Measurements from ENCODE around the gene SHROOM3. TPM values are rescaled to one million over a fixed set of nuclear protein-coding genes. Genes with fewer than 3 reads are reported as not detected.

The SHROOM3 gene
- total RNA-seq, 2 donors from 2014 or later = 18.1 to 21.8 TPM

DNA sequence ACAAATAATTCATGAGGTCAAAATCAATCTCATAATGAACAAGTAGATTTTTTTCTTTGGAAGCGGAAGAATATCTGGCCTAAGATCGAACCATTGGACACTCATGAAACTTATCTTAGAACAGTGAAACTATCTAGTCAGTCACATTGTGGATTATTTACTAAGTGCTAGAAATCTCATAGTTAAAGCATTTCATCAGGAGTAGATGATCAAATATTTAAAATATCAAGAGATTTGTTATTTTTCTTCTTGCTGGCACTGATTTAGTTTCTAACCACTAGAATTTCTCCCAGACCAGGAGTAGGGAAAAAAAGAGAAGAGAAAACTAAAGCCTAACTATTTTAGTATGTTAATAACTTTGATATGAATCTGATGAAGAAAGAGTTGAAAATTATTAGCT lies 105.5 kb downstream of the SHROOM3 start:
- TF ChIP-seq, protein P1, sequence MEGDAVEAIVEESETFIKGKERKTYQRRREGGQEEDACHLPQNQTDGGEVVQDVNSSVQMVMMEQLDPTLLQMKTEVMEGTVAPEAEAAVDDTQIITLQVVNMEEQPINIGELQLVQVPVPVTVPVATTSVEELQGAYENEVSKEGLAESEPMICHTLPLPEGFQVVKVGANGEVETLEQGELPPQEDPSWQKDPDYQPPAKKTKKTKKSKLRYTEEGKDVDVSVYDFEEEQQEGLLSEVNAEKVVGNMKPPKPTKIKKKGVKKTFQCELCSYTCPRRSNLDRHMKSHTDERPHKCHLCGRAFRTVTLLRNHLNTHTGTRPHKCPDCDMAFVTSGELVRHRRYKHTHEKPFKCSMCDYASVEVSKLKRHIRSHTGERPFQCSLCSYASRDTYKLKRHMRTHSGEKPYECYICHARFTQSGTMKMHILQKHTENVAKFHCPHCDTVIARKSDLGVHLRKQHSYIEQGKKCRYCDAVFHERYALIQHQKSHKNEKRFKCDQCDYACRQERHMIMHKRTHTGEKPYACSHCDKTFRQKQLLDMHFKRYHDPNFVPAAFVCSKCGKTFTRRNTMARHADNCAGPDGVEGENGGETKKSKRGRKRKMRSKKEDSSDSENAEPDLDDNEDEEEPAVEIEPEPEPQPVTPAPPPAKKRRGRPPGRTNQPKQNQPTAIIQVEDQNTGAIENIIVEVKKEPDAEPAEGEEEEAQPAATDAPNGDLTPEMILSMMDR (conservative IDR thresholded peaks at IDR 0.05) = no peak
- no peaks in the 10 kb centered on the region for H3K27me3 ChIP-seq (ENCODE audit: control insufficient read depth, insufficient read depth, low read length, poor library complexity, severe bottlenecking)
- H3K9me3 ChIP-seq (ENCODE audit: control insufficient read depth, low read length) = no peaks in the 10 kb centered on the region
- no peaks in the 10 kb centered on the region for H3K36me3 ChIP-seq (ENCODE audit: control insufficient read depth, insufficient read depth, low read length)
- Mint-ChIP-seq H3K4me3 (no peak overlapping the region), H3K36me3 (ENCODE audit: low read depth) (no peaks in the 10 kb centered on the region), H3K27me3 (ENCODE audit: insufficient read depth) (no peaks in the 10 kb centered on the region), H3K4me1 (peaks cover 14% of the 10 kb centered on the region), H3K9me3 (peaks cover 3% of the 10 kb centered on the region), H3K27ac (no peak overlapping the region)
- 97 to 100% methylated on average over 2 of the region's 2 CpGs for WGBS, 2 experiments (ENCODE audit: insufficient coverage in 1 of 2, insufficient read length in 1 of 2)
- H3K4me3 ChIP-seq (ENCODE audit: low read length) = no peak overlapping the region
- H3K4me1 ChIP-seq (ENCODE audit: control insufficient read depth, insufficient read depth, low read length) = peaks cover 6% of the 10 kb centered on the region
- peak overlapping the region; percentile 24 for H3K27ac ChIP-seq (ENCODE audit: low read depth, low read length)
- no peak for DNase-seq
- no peak overlapping the region for H3K9ac ChIP-seq (ENCODE audit: extremely low read depth, low read length, poor library complexity, severe bottlenecking)

DNA sequence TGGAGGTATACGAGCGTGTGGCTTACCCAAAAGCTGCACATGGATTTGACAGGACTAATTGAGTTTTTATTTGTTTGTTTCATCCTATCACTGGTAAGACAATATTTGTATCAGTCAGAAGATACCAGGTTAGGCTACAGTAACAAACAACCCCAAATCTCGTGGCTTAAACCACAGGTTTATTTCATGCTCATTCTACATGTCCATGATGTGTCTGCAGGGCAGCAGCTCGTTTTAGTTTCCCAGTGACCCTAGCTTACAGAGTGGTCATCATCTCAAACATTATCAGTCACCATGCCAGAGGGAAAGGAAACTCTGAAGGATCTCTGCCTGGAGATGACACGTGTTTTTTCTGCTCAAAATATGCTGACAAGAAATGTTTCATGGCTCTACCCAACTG lies 108.3 kb downstream of the SHROOM3 start:
- H3K4me3 Mint-ChIP-seq = no peak overlapping the region
- H3K27me3 ChIP-seq (ENCODE audit: control insufficient read depth, insufficient read depth, low read length, poor library complexity, severe bottlenecking) = no peaks in the 10 kb centered on the region
- H3K36me3 Mint-ChIP-seq (ENCODE audit: low read depth) = no peaks in the 10 kb centered on the region
- H3K9ac ChIP-seq (ENCODE audit: extremely low read depth, low read length, poor library complexity, severe bottlenecking) = no peak overlapping the region
- no peaks in the 10 kb centered on the region for H3K9me3 ChIP-seq (ENCODE audit: control insufficient read depth, low read length)
- peaks cover 3% of the 10 kb centered on the region for H3K9me3 Mint-ChIP-seq
- peaks cover 25% of the 10 kb centered on the region for H3K4me1 Mint-ChIP-seq
- no peaks in the 10 kb centered on the region for H3K36me3 ChIP-seq (ENCODE audit: control insufficient read depth, insufficient read depth, low read length)
- no peak overlapping the region for H3K27ac ChIP-seq (ENCODE audit: low read depth, low read length)
- no peak overlapping the region for H3K27ac Mint-ChIP-seq
- TF ChIP-seq, protein P1 (conservative IDR thresholded peaks at IDR 0.05) = no peak
- no peak overlapping the region for H3K4me3 ChIP-seq (ENCODE audit: low read length)
- no peak for DNase-seq
- WGBS, 2 experiments (ENCODE audit: insufficient coverage in 1 of 2, insufficient read length in 1 of 2) = 90 to 96% methylated on average over 5 of the region's 5 CpGs
- no peaks in the 10 kb centered on the region for H3K4me1 ChIP-seq (ENCODE audit: control insufficient read depth, insufficient read depth, low read length)
- H3K27me3 Mint-ChIP-seq (ENCODE audit: insufficient read depth) = no peaks in the 10 kb centered on the region

- Mint-ChIP-seq H3K27ac (no peak overlapping the region), H3K4me3 (no peak overlapping the region)
- H3K4me1 ChIP-seq (ENCODE audit: control insufficient read depth, insufficient read depth, low read length) = no peaks in the 10 kb centered on the region
Measured at GRCh38 chr4:76544725-76545124, 109.7 kb downstream of the SHROOM3 start.

More at GRCh38 chr4:76544725-76545124, 109.7 kb downstream of the SHROOM3 start:
- Mint-ChIP-seq H3K36me3 (ENCODE audit: low read depth) (no peaks in the 10 kb centered on the region), H3K9me3 (peaks cover 3% of the 10 kb centered on the region), H3K27me3 (ENCODE audit: insufficient read depth) (no peaks in the 10 kb centered on the region), H3K4me1 (peaks cover 25% of the 10 kb centered on the region)
- Histone ChIP-seq H3K9ac (ENCODE audit: extremely low read depth, low read length, poor library complexity, severe bottlenecking) (no peak overlapping the region), H3K36me3 (ENCODE audit: control insufficient read depth, insufficient read depth, low read length) (no peaks in the 10 kb centered on the region), H3K27ac (ENCODE audit: low read depth, low read length) (no peak overlapping the region), H3K4me3 (ENCODE audit: low read length) (no peak overlapping the region), H3K27me3 (ENCODE audit: control insufficient read depth, insufficient read depth, low read length, poor library complexity, severe bottlenecking) (no peaks in the 10 kb centered on the region), H3K9me3 (ENCODE audit: control insufficient read depth, low read length) (no peaks in the 10 kb centered on the region)
- TF ChIP-seq, protein P1 (conservative IDR thresholded peaks at IDR 0.05) = no peak
- 60 to 90% methylated on average over 2 of the region's 2 CpGs for WGBS, 2 experiments (ENCODE audit: insufficient coverage in 1 of 2, insufficient read length in 1 of 2)
- DNase-seq = no peak

Measured in endodermal cell (in vitro differentiated cells).